Measurements from ENCODE around the gene NBEA.
"Not testable (repeated sequence)": the region's sequence is repeated elsewhere in the genome, so short reads cannot be mapped to it uniquely, and the experiment has no call there.

Gene NBEA

DNA sequence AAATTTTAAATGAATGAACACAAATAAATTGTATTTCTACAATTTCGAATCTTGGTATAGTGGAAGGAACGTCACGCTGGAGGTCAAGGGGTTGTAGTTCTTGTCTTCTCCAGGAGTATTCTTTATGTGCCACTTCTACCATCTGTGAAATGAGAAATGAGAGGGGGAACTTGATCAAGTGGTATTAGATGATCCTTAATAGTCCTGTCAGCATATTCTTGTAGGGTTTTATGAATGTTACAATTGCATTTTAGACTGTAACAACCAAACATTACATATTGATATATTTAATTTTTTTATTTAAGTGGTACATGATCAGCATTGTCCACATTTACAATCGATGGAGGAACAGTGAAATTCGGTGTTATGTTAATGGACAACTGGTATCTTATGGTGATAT is 113.6 kb downstream of the NBEA start:
- no peak overlapping the region for H3K4ac ChIP-seq (ENCODE audit: low read depth in 1 of 2, low read length in 2 of 2)
- H2AFZ ChIP-seq (ENCODE audit: low read depth, low read length), result no peak overlapping the region
- no peak overlapping the region for H2BK15ac ChIP-seq (ENCODE audit: low read depth, poor library complexity, severe bottlenecking)
- no peak overlapping the region for H2BK120ac ChIP-seq (ENCODE audit: low read depth, low read length)
- H3K27me3 ChIP-seq (ENCODE audit: control insufficient read depth in 1 of 2, insufficient read depth in 1 of 2, low read length in 2 of 2), result no peaks in the 10 kb centered on the region
- no peaks in the 10 kb centered on the region for H3K36me3 ChIP-seq (ENCODE audit: control insufficient read depth in 1 of 2, insufficient read depth in 2 of 2, low read depth in 1 of 2, low read length in 2 of 2)
- no peak overlapping the region for H3K4me2 ChIP-seq (ENCODE audit: low read length, poor library complexity, severe bottlenecking)
- no peak overlapping the region for H4K91ac ChIP-seq (ENCODE audit: low read length)
- DNase-seq, result no peak
- H3K9me3 ChIP-seq (ENCODE audit: control insufficient read depth, low read length), result no peaks in the 10 kb centered on the region
- no peaks in the 10 kb centered on the region for H3K4me1 ChIP-seq (ENCODE audit: control insufficient read depth, insufficient read depth, low read depth, low read length)
- H3K4me3 ChIP-seq (ENCODE audit: insufficient read depth in 1 of 2, low read depth in 1 of 2, low read length in 2 of 2), result no peak overlapping the region
- no peak overlapping the region for H3K18ac ChIP-seq (ENCODE audit: low read depth in 1 of 2, low read length in 2 of 2)
- H3K79me1 ChIP-seq (replicated peaks; ENCODE audit: low read length, poor library complexity, severe bottlenecking), result no peaks in the 10 kb centered on the region
- H3K27ac ChIP-seq (ENCODE audit: low read length, poor library complexity, severe bottlenecking), result no peak overlapping the region
- H2BK12ac ChIP-seq (ENCODE audit: low read length in 2 of 2), result no peak overlapping the region
- WGBS, result 95% methylated on average over 5 of the region's 5 CpGs
- H3K23ac ChIP-seq (ENCODE audit: low read length in 2 of 2), result no peak overlapping the region
- H3K9ac ChIP-seq (ENCODE audit: low read length), result no peak overlapping the region
- H4K8ac ChIP-seq (ENCODE audit: low read length), result no peak overlapping the region
- no peak overlapping the region for H2BK5ac ChIP-seq (ENCODE audit: low read depth, low read length, poor library complexity, severe bottlenecking)
- H2AK5ac ChIP-seq (ENCODE audit: low read length, severe bottlenecking), result no peak overlapping the region
- no peak overlapping the region for H3K14ac ChIP-seq (ENCODE audit: low read length in 2 of 2)

DNA sequence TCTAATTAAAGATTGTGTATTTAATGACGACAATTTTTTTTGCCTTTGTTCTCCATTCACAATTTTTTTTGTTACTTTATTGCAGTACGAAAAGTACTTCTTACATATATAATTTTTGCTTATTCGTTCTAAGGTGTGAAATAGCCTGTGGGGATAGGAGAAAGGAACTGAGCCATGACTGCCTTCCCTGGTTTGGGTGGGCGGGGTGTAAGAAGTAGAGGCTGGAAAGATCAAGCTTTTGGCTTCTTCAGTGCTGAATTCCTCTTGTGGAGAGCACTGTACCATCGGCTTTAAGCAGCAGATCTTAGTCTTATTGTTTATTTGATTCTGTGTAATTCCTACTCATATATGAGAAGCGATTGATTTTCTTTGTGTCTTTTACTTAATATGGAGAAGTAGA is 115.8 kb downstream of the NBEA start:
- H3K4me2 ChIP-seq (ENCODE audit: low read length, poor library complexity, severe bottlenecking), result no peak overlapping the region
- H2BK120ac ChIP-seq (ENCODE audit: low read depth, low read length), result no peak overlapping the region
- no peak overlapping the region for H2BK15ac ChIP-seq (ENCODE audit: low read depth, poor library complexity, severe bottlenecking)
- no peaks in the 10 kb centered on the region for H3K79me1 ChIP-seq (replicated peaks; ENCODE audit: low read length, poor library complexity, severe bottlenecking)
- H2BK5ac ChIP-seq (ENCODE audit: low read depth, low read length, poor library complexity, severe bottlenecking), result no peak overlapping the region
- H3K4me3 ChIP-seq (ENCODE audit: insufficient read depth in 1 of 2, low read depth in 1 of 2, low read length in 2 of 2), result no peak overlapping the region
- H3K14ac ChIP-seq (ENCODE audit: low read length in 2 of 2), result no peak overlapping the region
- 96% methylated on average over 3 of the region's 6 CpGs for WGBS
- no peak overlapping the region for H2AK5ac ChIP-seq (ENCODE audit: low read length, severe bottlenecking)
- H3K18ac ChIP-seq (ENCODE audit: low read depth in 1 of 2, low read length in 2 of 2), result no peak overlapping the region
- no peak overlapping the region for H2AFZ ChIP-seq (ENCODE audit: low read depth, low read length)
- no peak overlapping the region for H2BK12ac ChIP-seq (ENCODE audit: low read length in 2 of 2)
- H3K4ac ChIP-seq (ENCODE audit: low read depth in 1 of 2, low read length in 2 of 2), result no peak overlapping the region
- no peak overlapping the region for H4K91ac ChIP-seq (ENCODE audit: low read length)
- no peak overlapping the region for H4K8ac ChIP-seq (ENCODE audit: low read length)
- H3K9me3 ChIP-seq (ENCODE audit: control insufficient read depth, low read length), result no peaks in the 10 kb centered on the region
- no peaks in the 10 kb centered on the region for H3K36me3 ChIP-seq (ENCODE audit: control insufficient read depth in 1 of 2, insufficient read depth in 2 of 2, low read depth in 1 of 2, low read length in 2 of 2)
- H3K27ac ChIP-seq (ENCODE audit: low read length, poor library complexity, severe bottlenecking), result no peak overlapping the region
- no peaks in the 10 kb centered on the region for H3K4me1 ChIP-seq (ENCODE audit: control insufficient read depth, insufficient read depth, low read depth, low read length)
- no peak for DNase-seq
- H3K23ac ChIP-seq (ENCODE audit: low read length in 2 of 2), result no peak overlapping the region
- no peak overlapping the region for H3K9ac ChIP-seq (ENCODE audit: low read length)
- H3K27me3 ChIP-seq (ENCODE audit: control insufficient read depth in 1 of 2, insufficient read depth in 1 of 2, low read length in 2 of 2), result no peaks in the 10 kb centered on the region

DNA sequence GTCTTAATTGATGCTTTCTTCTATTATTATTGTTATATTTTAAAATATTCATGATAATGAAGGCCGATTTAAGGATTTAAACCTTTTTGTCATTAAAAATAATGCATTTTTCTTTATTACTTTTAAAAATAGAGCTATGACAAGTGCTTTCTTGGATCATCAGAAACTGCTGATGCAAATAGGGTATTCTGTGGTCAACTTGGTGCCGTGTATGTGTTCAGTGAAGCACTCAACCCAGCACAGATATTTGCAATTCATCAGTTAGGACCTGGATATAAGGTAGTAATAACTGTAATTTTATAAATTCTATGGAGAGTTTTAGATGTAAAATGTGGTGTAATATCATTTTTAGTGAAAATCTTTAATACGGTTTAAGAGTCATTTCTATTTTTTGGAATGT is 116.5 kb downstream of the NBEA start:
- H3K23ac ChIP-seq (ENCODE audit: low read length in 2 of 2); H4K8ac ChIP-seq (ENCODE audit: low read length); H3K4me2 ChIP-seq (ENCODE audit: low read length, poor library complexity, severe bottlenecking); H3K27ac ChIP-seq (ENCODE audit: low read length, poor library complexity, severe bottlenecking); H3K18ac ChIP-seq (ENCODE audit: low read depth in 1 of 2, low read length in 2 of 2); H2AFZ ChIP-seq (ENCODE audit: low read depth, low read length); DNase-seq; H3K79me1 ChIP-seq (replicated peaks; ENCODE audit: low read length, poor library complexity, severe bottlenecking); H2BK120ac ChIP-seq (ENCODE audit: low read depth, low read length); H4K91ac ChIP-seq (ENCODE audit: low read length); H3K27me3 ChIP-seq (ENCODE audit: control insufficient read depth in 1 of 2, insufficient read depth in 1 of 2, low read length in 2 of 2); H2BK15ac ChIP-seq (ENCODE audit: low read depth, poor library complexity, severe bottlenecking); H3K14ac ChIP-seq (ENCODE audit: low read length in 2 of 2); H2AK5ac ChIP-seq (ENCODE audit: low read length, severe bottlenecking); H3K4me1 ChIP-seq (ENCODE audit: control insufficient read depth, insufficient read depth, low read depth, low read length); H3K9ac ChIP-seq (ENCODE audit: low read length); H3K4me3 ChIP-seq (ENCODE audit: insufficient read depth in 1 of 2, low read depth in 1 of 2, low read length in 2 of 2); H3K9me3 ChIP-seq (ENCODE audit: control insufficient read depth, low read length); H2BK12ac ChIP-seq (ENCODE audit: low read length in 2 of 2); H3K36me3 ChIP-seq (ENCODE audit: control insufficient read depth in 1 of 2, insufficient read depth in 2 of 2, low read depth in 1 of 2, low read length in 2 of 2); H3K4ac ChIP-seq (ENCODE audit: low read depth in 1 of 2, low read length in 2 of 2); H2BK5ac ChIP-seq (ENCODE audit: low read depth, low read length, poor library complexity, severe bottlenecking): not testable (repeated sequence)
- WGBS, result 100% methylated on average over 1 of the region's 3 CpGs

DNA sequence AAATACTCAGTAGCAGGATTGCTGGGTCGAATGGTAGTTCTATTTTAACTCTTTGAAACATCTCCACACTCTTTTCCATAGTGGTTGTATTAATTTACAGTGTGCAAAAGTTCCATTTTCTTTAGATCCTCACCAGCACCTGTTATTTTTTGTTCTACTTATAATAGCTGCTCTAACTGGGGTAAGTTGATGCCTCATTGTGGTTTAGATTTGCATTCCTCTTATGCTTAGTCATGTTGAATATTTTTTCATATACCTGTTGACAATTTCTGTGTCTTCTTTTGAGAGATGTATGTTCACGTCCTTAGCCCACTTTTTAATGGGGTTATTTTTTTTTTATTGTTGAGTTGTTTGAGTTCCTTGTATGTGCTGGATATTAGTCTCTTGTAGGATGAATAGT is 144.6 kb downstream of the NBEA start:
- WGBS, result 75% methylated on average over 1 of the region's 2 CpGs
- Histone ChIP-seq H3K9me3 (ENCODE audit: control insufficient read depth, low read length) (peaks cover 10% of the 10 kb centered on the region), H2BK15ac (ENCODE audit: low read depth, poor library complexity, severe bottlenecking) (no peak overlapping the region), H2BK12ac (ENCODE audit: low read length in 2 of 2) (no peak overlapping the region), H3K4ac (ENCODE audit: low read depth in 1 of 2, low read length in 2 of 2) (no peak overlapping the region), H3K4me3 (ENCODE audit: insufficient read depth in 1 of 2, low read depth in 1 of 2, low read length in 2 of 2) (no peak overlapping the region), H2BK120ac (ENCODE audit: low read depth, low read length) (no peak overlapping the region), H4K91ac (ENCODE audit: low read length) (no peak overlapping the region), H3K18ac (ENCODE audit: low read depth in 1 of 2, low read length in 2 of 2) (no peak overlapping the region), H3K4me2 (ENCODE audit: low read length, poor library complexity, severe bottlenecking) (no peak overlapping the region), H4K8ac (ENCODE audit: low read length) (no peak overlapping the region), H3K14ac (ENCODE audit: low read length in 2 of 2) (no peak overlapping the region), H2AK5ac (ENCODE audit: low read length, severe bottlenecking) (no peak overlapping the region), H3K23ac (ENCODE audit: low read length in 2 of 2) (no peak overlapping the region), H2BK5ac (ENCODE audit: low read depth, low read length, poor library complexity, severe bottlenecking) (no peak overlapping the region), H3K27me3 (ENCODE audit: control insufficient read depth in 1 of 2, insufficient read depth in 1 of 2, low read length in 2 of 2) (no peaks in the 10 kb centered on the region), H3K27ac (ENCODE audit: low read length, poor library complexity, severe bottlenecking) (no peak overlapping the region), H3K9ac (ENCODE audit: low read length) (no peak overlapping the region), H3K4me1 (ENCODE audit: control insufficient read depth, insufficient read depth, low read depth, low read length) (no peaks in the 10 kb centered on the region), H3K79me1 (replicated peaks; ENCODE audit: low read length, poor library complexity, severe bottlenecking) (peaks cover 1% of the 10 kb centered on the region), H2AFZ (ENCODE audit: low read depth, low read length) (no peak overlapping the region), H3K36me3 (ENCODE audit: control insufficient read depth in 1 of 2, insufficient read depth in 2 of 2, low read depth in 1 of 2, low read length in 2 of 2) (no peaks in the 10 kb centered on the region)
- no peak for DNase-seq

Data from mesenchymal stem cell (in vitro differentiated cells and primary cell).